ENCODE measurements around the gene ACSL5. TPM values are rescaled to one million over a fixed set of nuclear protein-coding genes. Genes with fewer than 3 reads are reported as not detected.

The ACSL5 gene
- polyA plus RNA-seq, 1 of the 3 experiments (the other 2 are of a cell fraction) = 0.08 TPM

DNA sequence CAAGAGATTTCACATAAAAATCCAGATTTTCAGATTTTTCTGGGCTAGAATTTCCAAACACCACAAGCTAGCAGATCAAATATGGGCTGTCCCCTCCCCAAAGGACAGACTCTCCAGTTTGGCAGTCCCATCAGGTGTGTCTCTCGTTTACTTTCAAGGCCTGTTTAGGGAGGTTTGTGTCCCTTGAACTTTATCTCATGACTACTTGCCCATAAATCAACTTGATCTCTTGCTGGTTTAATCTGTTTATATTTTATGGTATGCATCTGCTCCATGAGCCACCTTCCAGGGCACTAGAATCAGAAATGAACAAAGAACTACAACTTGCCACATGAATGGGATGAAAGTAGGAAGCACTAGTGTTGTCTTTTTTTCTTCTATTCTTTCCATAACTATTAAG lies 67.6 kb downstream of the ACSL5 start:
- peaks cover 9% of the 10 kb centered on the region for H3F3A ChIP-seq (replicated peaks; ENCODE audit: insufficient read depth)
- no peak overlapping the region for H3K4me3 ChIP-seq (ENCODE audit: low read depth in 2 of 2, low read length in 1 of 2)
- no peak overlapping the region for H2AFZ ChIP-seq (ENCODE audit: low read depth)
- no peaks in the 10 kb centered on the region for H3K9me2 ChIP-seq
- DNase-seq = no peak
- WGBS (ENCODE audit: low lambda C conversion rate) = 45% methylated on average over 1 of the region's 1 CpG
- no peaks in the 10 kb centered on the region for H3K27me3 ChIP-seq (ENCODE audit: insufficient read depth)
- H3K4me2 ChIP-seq = no peak overlapping the region
- POLR2A ChIA-PET = no interaction called here
- H3K79me2 ChIP-seq (ENCODE audit: insufficient read depth) = peaks cover 29% of the 10 kb centered on the region
- CTCF ChIA-PET = no interaction called here
- H3K36me3 ChIP-seq (replicated peaks in 1 of 2; ENCODE audit: control insufficient read depth in 1 of 2, insufficient read depth in 2 of 2, low read length in 1 of 2) = peaks cover 58 to 77% of the 10 kb centered on the region in 2 experiments
- H3K9me3 ChIP-seq = no peaks in the 10 kb centered on the region
- H3K4me1 ChIP-seq (ENCODE audit: control insufficient read depth in 1 of 2, insufficient read depth in 2 of 2, low read depth in 1 of 2, low read length in 1 of 2) = peaks cover 6% of the 10 kb centered on the region in 2 experiments; a peak in 3 of 4 replicates
- H3K27ac ChIP-seq (ENCODE audit: low read depth in 2 of 2, low read length in 1 of 2) = no peak overlapping the region
- no peak overlapping the region for H3K9ac ChIP-seq
- H4K20me1 ChIP-seq (ENCODE audit: insufficient read depth) = no peaks in the 10 kb centered on the region
- TF ChIP-seq TEAD4 (IDR thresholded peaks at IDR 0.05; ENCODE audit: borderline replicate concordance, insufficient read depth) = no peak
- TF ChIP-seq GABPA (IDR thresholded peaks at IDR 0.05; ENCODE audit: low read depth) = no peak
- TF ChIP-seq ELF1 (IDR thresholded peaks at IDR 0.05) = no peak
- TF ChIP-seq, protein P1, sequence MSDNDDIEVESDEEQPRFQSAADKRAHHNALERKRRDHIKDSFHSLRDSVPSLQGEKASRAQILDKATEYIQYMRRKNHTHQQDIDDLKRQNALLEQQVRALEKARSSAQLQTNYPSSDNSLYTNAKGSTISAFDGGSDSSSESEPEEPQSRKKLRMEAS (IDR thresholded peaks at IDR 0.05; ENCODE audit: low read depth) = no peak
- TF ChIP-seq, protein P2, sequence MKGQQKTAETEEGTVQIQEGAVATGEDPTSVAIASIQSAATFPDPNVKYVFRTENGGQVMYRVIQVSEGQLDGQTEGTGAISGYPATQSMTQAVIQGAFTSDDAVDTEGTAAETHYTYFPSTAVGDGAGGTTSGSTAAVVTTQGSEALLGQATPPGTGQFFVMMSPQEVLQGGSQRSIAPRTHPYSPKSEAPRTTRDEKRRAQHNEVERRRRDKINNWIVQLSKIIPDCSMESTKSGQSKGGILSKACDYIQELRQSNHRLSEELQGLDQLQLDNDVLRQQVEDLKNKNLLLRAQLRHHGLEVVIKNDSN (IDR thresholded peaks at IDR 0.05; ENCODE audit: borderline replicate concordance, low read depth) = no peak

DNA sequence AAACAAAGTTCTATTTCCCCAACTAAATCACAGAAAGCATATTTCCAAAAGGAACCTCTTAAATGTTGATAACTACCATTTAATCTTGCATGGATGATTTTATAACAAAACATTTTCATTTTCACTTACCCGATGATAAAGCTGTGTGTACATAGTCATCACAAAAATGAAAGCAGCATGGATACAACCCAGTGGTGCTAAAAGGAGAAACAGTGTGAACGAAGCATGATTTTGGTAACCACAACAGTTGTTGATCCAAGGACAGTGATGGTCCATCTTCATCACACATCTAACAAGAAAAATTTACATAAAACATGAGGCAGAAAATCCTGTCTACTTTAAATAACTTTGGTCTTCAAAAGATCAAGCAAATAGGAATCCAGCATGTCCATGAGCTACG lies 68.1 kb downstream of the ACSL5 start:
- CTCF ChIA-PET = no interaction called here

More for the DNA sequence above, 68.1 kb downstream of the ACSL5 start:
- H3K9ac ChIP-seq = no peak overlapping the region
- H3K4me3 ChIP-seq (ENCODE audit: low read depth in 2 of 2, low read length in 1 of 2) = no peak overlapping the region
- H3K36me3 ChIP-seq (replicated peaks in 1 of 2; ENCODE audit: control insufficient read depth in 1 of 2, insufficient read depth in 2 of 2, low read length in 1 of 2) = peaks cover 54 to 71% of the 10 kb centered on the region in 2 experiments
- H3K27me3 ChIP-seq (ENCODE audit: insufficient read depth) = no peaks in the 10 kb centered on the region
- H3K9me2 ChIP-seq = no peaks in the 10 kb centered on the region
- no peak overlapping the region for H3K27ac ChIP-seq (ENCODE audit: low read depth in 2 of 2, low read length in 1 of 2)
- peaks cover 32% of the 10 kb centered on the region for H3K79me2 ChIP-seq (ENCODE audit: insufficient read depth)
- peaks cover 6% of the 10 kb centered on the region in 2 experiments; a peak in 3 of 4 replicates for H3K4me1 ChIP-seq (ENCODE audit: control insufficient read depth in 1 of 2, insufficient read depth in 2 of 2, low read depth in 1 of 2, low read length in 1 of 2)
- no peak overlapping the region for H2AFZ ChIP-seq (ENCODE audit: low read depth)
- no peak for DNase-seq
- 75% methylated on average over 3 of the region's 3 CpGs for WGBS (ENCODE audit: low lambda C conversion rate)
- H3K4me2 ChIP-seq = no peak overlapping the region
- no peaks in the 10 kb centered on the region for H3K9me3 ChIP-seq
- no peaks in the 10 kb centered on the region for H4K20me1 ChIP-seq (ENCODE audit: insufficient read depth)
- no peak for TF ChIP-seq CHD2 (IDR thresholded peaks at IDR 0.05; ENCODE audit: low read length, partially characterized antibody)
- TF ChIP-seq FOXM1 (IDR thresholded peaks at IDR 0.05; ENCODE audit: low read depth) = no peak
- no peak for TF ChIP-seq TEAD4 (IDR thresholded peaks at IDR 0.05; ENCODE audit: borderline replicate concordance, insufficient read depth)
- TF ChIP-seq NRF1 (IDR thresholded peaks at IDR 0.05; ENCODE audit: low read depth, low read length) = no peak
- TF ChIP-seq, protein P3, sequence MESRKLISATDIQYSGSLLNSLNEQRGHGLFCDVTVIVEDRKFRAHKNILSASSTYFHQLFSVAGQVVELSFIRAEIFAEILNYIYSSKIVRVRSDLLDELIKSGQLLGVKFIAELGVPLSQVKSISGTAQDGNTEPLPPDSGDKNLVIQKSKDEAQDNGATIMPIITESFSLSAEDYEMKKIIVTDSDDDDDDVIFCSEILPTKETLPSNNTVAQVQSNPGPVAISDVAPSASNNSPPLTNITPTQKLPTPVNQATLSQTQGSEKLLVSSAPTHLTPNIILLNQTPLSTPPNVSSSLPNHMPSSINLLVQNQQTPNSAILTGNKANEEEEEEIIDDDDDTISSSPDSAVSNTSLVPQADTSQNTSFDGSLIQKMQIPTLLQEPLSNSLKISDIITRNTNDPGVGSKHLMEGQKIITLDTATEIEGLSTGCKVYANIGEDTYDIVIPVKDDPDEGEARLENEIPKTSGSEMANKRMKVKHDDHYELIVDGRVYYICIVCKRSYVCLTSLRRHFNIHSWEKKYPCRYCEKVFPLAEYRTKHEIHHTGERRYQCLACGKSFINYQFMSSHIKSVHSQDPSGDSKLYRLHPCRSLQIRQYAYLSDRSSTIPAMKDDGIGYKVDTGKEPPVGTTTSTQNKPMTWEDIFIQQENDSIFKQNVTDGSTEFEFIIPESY (IDR thresholded peaks at IDR 0.05; ENCODE audit: borderline replicate concordance, low read depth) = no peak
- no peak for TF ChIP-seq SIN3A (IDR thresholded peaks at IDR 0.05; ENCODE audit: borderline replicate concordance, low read depth, low read length)
- no peak for TF ChIP-seq GABPA (IDR thresholded peaks at IDR 0.05; ENCODE audit: low read depth)
- TF ChIP-seq, protein P2 (IDR thresholded peaks at IDR 0.05; ENCODE audit: borderline replicate concordance, low read depth) = no peak
- TF ChIP-seq, protein P4, sequence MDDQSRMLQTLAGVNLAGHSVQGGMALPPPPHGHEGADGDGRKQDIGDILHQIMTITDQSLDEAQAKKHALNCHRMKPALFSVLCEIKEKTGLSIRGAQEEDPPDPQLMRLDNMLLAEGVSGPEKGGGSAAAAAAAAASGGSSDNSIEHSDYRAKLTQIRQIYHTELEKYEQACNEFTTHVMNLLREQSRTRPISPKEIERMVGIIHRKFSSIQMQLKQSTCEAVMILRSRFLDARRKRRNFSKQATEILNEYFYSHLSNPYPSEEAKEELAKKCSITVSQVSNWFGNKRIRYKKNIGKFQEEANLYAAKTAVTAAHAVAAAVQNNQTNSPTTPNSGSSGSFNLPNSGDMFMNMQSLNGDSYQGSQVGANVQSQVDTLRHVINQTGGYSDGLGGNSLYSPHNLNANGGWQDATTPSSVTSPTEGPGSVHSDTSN (IDR thresholded peaks at IDR 0.05) = no peak
- TF ChIP-seq, protein P5, sequence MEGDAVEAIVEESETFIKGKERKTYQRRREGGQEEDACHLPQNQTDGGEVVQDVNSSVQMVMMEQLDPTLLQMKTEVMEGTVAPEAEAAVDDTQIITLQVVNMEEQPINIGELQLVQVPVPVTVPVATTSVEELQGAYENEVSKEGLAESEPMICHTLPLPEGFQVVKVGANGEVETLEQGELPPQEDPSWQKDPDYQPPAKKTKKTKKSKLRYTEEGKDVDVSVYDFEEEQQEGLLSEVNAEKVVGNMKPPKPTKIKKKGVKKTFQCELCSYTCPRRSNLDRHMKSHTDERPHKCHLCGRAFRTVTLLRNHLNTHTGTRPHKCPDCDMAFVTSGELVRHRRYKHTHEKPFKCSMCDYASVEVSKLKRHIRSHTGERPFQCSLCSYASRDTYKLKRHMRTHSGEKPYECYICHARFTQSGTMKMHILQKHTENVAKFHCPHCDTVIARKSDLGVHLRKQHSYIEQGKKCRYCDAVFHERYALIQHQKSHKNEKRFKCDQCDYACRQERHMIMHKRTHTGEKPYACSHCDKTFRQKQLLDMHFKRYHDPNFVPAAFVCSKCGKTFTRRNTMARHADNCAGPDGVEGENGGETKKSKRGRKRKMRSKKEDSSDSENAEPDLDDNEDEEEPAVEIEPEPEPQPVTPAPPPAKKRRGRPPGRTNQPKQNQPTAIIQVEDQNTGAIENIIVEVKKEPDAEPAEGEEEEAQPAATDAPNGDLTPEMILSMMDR (IDR thresholded peaks at IDR 0.05) = no peak
- TF ChIP-seq RXRA (IDR thresholded peaks at IDR 0.05; ENCODE audit: borderline replicate concordance, low read depth) = no peak
- TF ChIP-seq RCOR1 (IDR thresholded peaks at IDR 0.05; ENCODE audit: low read length) = no peak
- TF ChIP-seq, protein P6, sequence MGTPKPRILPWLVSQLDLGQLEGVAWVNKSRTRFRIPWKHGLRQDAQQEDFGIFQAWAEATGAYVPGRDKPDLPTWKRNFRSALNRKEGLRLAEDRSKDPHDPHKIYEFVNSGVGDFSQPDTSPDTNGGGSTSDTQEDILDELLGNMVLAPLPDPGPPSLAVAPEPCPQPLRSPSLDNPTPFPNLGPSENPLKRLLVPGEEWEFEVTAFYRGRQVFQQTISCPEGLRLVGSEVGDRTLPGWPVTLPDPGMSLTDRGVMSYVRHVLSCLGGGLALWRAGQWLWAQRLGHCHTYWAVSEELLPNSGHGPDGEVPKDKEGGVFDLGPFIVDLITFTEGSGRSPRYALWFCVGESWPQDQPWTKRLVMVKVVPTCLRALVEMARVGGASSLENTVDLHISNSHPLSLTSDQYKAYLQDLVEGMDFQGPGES (IDR thresholded peaks at IDR 0.05; ENCODE audit: low read depth, low read length) = no peak
- POLR2A ChIA-PET = no interaction called here
- peaks cover 9% of the 10 kb centered on the region for H3F3A ChIP-seq (replicated peaks; ENCODE audit: insufficient read depth)
